ENCODE measurements around the gene HOXC12.

Gene HOXC12

DNA sequence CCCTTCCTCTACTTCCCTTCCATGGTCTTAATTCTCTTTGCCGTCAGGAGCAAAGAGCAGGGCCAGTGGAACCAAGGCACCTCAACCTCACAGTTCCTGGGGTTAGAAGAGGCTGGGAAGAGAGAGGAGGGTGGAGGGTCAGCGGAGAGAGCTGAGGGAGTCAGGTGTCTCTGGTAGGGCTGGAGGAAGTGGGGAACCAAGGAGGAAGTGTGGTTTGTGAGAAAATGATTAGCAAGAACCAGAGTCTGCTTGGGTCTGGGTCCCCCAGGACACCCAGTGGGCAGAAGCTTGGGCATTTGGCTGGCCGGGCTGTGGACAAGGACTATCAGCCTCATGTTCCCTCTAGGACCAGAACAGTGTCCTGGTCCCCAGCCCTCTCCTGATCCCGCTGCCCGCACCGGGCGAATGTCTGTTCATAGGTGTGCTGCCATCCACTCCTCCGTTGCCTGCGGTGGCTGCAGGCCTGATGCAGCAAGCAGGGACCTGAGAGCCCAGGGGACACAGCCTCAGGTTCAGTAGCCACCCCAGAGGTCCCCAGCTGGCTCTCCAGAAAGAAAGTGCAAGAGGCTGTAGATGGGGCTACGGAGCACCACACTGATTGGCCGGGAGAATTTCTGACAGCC lies 2.3 kb downstream of the HOXC12 start:
- Histone ChIP-seq H3K4me3 (no peak overlapping the region), H3K4me1 (peaks cover 9% of the 10 kb centered on the region; the same call in 1 of the 2 replicates), H3K4me2 (no peak overlapping the region), H3K36me3 (no peaks in the 10 kb centered on the region), H3K27ac (no peak overlapping the region), H3K9me3 (peaks cover 37% of the 10 kb centered on the region), H3K27me3 (peaks cover 100% of the 10 kb centered on the region), H4K20me1 (peaks cover 99% of the 10 kb centered on the region), H3K9ac (no peak overlapping the region)
- no peak for TF ChIP-seq Cebpa-rat (IDR thresholded peaks at IDR 0.05)

DNA sequence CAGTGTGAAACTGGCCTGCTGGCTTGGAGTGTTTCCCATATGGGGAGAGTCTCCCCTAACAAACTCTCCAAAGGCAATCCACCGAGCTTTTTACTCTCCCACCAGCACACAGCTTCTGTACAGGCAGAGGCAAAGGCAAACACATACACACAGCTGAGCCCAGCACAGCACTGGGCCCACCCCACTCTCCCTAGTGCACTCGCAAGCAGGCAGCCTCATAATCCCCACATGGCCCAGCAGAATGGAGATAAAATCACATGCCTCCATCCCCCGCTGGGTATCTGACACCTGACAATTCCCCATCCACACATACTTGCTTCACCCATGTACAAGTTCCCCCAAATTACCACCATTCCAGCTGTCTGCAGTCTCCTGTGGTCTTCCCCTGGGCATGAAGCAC lies 3.4 kb downstream of the HOXC12 start:
- H3K9ac ChIP-seq = no peak overlapping the region
- H3K4me3 ChIP-seq = no peak overlapping the region
- H3K27ac ChIP-seq = no peak overlapping the region
- no peaks in the 10 kb centered on the region for H3K36me3 ChIP-seq
- TF ChIP-seq Cebpa-rat (IDR thresholded peaks at IDR 0.05) = no peak
- peaks cover 100% of the 10 kb centered on the region for H3K27me3 ChIP-seq
- peaks cover 98% of the 10 kb centered on the region for H4K20me1 ChIP-seq
- no peak overlapping the region for H3K4me2 ChIP-seq
- peaks cover 37% of the 10 kb centered on the region for H3K9me3 ChIP-seq
- H3K4me1 ChIP-seq = peaks cover 9% of the 10 kb centered on the region; the same call in 1 of the 2 replicates

DNA sequence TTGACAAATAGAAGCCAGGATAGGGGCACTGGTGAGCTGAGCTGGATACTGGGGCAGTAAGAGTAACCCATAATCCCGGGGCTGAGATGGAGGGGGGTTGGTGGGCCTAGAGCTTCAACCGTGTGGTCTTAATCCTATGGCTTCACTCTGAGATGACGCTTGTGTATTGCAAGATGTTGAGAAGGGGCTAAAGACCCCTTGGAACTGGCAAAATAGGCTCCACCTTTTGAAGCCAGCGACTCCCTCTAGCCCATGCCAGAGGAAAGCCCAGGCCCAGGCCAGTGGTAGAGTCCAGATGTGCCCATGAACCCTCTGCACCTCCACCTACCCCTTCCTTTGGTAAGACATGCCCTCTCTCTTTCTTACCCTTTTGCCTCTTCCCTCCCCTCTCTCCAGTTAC lies 4.6 kb downstream of the HOXC12 start:
- Histone ChIP-seq H4K20me1 (peaks cover 98% of the 10 kb centered on the region), H3K27ac (no peak overlapping the region), H3K36me3 (no peaks in the 10 kb centered on the region), H3K9me3 (peaks cover 44% of the 10 kb centered on the region), H3K4me2 (no peak overlapping the region), H3K4me3 (no peak overlapping the region), H3K4me1 (peaks cover 9% of the 10 kb centered on the region; the same call in 1 of the 2 replicates), H3K9ac (no peak overlapping the region), H3K27me3 (peaks cover 100% of the 10 kb centered on the region)
- TF ChIP-seq Cebpa-rat (IDR thresholded peaks at IDR 0.05) = no peak

DNA sequence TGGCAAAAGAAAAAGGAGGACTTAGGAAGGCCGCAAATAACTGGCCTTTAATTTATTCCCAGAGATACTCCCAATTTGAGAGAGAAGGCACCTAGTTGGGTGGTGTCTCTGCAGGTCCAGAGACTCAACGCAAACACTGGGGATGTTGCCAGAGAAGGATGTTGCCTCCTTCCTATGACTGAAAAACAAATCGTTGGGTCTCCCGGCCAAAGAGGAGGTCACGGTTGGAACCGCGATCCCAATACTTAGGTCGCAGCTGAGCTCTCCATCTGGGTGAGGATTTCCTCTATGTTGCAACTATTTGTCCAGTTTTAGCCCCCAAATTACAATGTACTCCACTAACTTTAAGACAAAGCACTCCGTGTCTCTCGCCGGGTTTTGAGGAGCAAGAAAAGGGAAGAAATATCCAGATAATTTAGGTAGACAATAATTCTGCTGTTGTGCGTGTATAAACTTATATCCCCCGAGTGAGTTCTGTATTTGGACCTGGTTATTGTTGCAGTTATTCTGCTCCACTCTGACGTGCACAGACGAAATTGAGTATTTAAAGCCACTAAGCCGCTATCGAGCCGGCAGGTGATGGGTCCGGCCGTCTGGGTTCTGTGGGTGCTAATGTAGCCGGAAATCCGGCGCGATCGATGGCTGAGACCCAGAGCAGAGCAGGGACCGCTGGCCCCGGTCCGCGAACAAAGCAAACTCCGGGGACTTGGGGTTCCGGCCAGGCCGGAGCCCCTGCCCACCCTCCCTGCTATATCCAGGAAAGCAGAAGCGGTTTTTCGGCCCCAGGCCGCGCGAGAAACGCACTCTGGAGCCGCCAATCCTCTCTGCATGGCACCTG lies 5.7 kb downstream of the HOXC12 start:
- H3K27ac ChIP-seq = no peak overlapping the region
- no peak overlapping the region for H3K4me3 ChIP-seq
- H3K36me3 ChIP-seq = no peaks in the 10 kb centered on the region
- no peak for TF ChIP-seq Cebpa-rat (IDR thresholded peaks at IDR 0.05)
- H3K27me3 ChIP-seq = peaks cover 100% of the 10 kb centered on the region
- peaks cover 34% of the 10 kb centered on the region for H3K9me3 ChIP-seq
- no peak overlapping the region for H3K4me2 ChIP-seq
- no peak overlapping the region for H3K9ac ChIP-seq
- H3K4me1 ChIP-seq = peaks cover 9% of the 10 kb centered on the region; the same call in 1 of the 2 replicates
- peaks cover 98% of the 10 kb centered on the region for H4K20me1 ChIP-seq

DNA sequence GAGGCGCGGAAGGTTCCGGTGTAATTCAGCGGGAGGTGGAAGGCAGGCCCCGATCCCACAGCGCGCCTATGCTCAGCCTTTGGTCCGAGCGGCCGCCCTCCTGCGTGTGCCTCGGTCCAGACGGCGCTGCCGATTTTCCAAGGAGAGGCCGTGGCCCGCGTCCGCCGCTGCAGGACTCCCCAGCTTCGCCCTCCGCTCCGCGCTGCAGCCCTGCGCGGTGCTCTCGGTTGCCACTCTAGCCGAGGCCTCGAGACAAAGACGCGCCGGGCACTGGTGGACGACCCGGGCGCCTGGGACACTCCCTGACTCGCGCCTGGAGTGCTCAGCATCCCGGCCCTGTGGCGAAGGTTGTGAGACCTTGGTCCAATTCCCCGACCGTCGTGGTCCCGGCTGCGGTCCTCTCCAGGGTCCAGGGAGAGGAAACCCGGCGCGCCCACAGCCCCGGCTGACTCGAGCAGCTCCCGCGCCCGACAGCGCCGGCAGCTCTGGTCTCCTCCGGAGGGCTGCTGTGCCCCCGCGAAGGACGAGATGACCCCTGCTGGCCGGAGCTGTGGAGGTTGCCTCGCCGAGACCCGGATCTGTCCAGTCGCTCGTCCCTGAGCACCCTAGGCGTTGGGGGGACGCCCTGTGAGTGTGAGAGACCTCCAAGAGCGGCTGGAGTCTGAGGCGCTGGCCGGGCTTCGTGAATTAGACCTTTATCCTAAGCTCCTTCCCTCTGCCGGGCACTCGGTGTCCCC lies 6.5 kb downstream of the HOXC12 start:
- H3K4me2 ChIP-seq = no peak overlapping the region
- H3K9me3 ChIP-seq = peaks cover 27% of the 10 kb centered on the region
- peaks cover 98% of the 10 kb centered on the region for H4K20me1 ChIP-seq
- peaks cover 100% of the 10 kb centered on the region for H3K27me3 ChIP-seq
- H3K36me3 ChIP-seq = no peaks in the 10 kb centered on the region
- no peak overlapping the region for H3K9ac ChIP-seq
- TF ChIP-seq Cebpa-rat (IDR thresholded peaks at IDR 0.05) = no peak
- H3K27ac ChIP-seq = no peak overlapping the region
- H3K4me1 ChIP-seq = peaks cover 9% of the 10 kb centered on the region; the same call in 1 of the 2 replicates
- no peak overlapping the region for H3K4me3 ChIP-seq

DNA sequence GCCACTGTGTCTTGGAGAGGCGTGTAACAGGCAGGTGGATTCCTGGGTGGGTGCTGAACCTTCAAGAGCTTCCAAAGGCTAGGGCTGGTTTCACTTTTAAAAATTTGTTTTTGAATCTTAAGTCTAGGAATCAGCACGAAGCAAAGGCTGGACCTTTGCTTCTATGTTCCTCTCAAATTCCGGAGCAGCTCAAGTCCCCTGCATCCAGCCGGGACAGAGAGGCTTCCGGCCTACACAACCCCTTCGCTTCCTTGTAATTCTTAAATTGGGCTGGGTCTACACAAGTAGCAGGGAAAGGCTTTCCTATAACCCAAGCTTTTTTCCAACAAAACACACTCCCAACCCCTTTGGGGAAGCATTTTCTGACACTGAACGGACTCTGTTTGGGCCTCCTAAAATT lies 8.3 kb downstream of the HOXC12 start:
- Histone ChIP-seq H3K4me3 (no peak overlapping the region), H3K27me3 (peaks cover 100% of the 10 kb centered on the region), H3K9ac (no peak overlapping the region), H3K36me3 (no peaks in the 10 kb centered on the region), H3K4me1 (no peaks in the 10 kb centered on the region), H3K4me2 (no peak overlapping the region), H3K9me3 (peaks cover 27% of the 10 kb centered on the region), H3K27ac (no peak overlapping the region), H4K20me1 (peaks cover 98% of the 10 kb centered on the region)
- TF ChIP-seq Cebpa-rat (IDR thresholded peaks at IDR 0.05) = no peak

DNA sequence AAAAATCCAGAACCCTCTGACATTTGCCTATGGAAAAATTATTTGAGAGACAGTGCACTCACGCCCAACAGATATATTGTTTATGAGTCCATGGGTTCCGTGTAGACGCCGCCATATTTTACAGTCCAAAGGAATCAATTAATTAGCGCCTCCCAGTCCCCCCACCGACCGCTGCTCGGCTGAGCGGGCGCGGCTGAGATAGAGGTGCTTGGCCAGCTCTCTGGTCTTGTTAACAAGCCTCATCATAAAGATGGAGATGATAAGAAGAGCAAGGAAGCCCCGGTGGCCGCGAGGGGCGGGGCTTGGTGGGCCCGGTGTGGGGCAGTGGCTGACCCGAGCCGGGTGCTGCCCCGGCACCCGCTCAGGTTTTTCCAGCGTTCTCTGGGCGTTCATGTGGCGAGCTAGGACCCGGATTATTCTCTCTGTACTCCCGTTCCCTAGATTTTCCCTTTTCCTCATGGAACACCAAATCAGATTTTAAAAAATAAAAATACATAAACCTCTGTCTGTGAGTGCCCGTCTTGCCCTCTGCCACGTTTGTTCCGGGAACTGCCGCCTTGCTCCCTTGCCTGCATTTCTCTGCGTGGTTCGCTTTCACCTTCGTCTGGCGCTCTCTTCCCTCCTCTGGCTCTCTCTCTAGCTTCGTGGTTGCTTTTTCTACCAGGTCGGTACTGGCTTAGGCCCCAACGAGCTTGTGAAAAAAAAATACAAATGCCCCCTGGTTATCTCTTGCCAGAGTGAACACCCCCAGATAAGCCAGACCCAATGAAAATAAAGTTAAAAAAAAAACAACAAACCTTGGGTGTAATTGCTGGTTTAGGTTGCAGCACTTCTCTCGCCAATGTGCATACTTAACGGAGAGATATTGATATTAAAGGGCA lies 9.0 kb downstream of the HOXC12 start:
- H3K9ac ChIP-seq = no peak overlapping the region
- H4K20me1 ChIP-seq = peaks cover 98% of the 10 kb centered on the region
- H3K4me2 ChIP-seq = no peak overlapping the region
- peaks cover 27% of the 10 kb centered on the region for H3K9me3 ChIP-seq
- H3K27ac ChIP-seq = no peak overlapping the region
- H3K4me3 ChIP-seq = no peak overlapping the region
- H3K4me1 ChIP-seq = no peaks in the 10 kb centered on the region
- no peak for TF ChIP-seq Cebpa-rat (IDR thresholded peaks at IDR 0.05)
- H3K27me3 ChIP-seq = peaks cover 100% of the 10 kb centered on the region
- H3K36me3 ChIP-seq = no peaks in the 10 kb centered on the region

DNA sequence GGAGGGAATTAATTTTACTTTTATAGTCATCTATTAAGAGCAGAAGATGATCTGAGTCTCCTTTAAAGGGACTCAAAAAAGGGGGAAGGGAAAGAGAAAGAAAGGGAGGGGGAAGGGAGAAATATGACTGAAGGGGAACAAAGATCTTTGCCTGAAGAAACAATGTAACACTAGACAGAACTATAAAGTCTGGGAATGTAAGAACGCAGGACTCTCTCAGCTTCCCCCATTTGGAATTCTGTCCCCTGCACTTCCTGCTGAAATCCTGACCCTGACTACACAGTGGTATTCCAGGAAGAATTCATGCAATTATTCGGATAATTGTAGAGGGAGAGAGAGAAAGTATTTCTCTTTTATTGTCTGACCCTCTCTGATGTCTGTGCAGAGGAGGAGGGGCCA lies 9.6 kb downstream of the HOXC12 start:
- peaks cover 98% of the 10 kb centered on the region for H4K20me1 ChIP-seq
- no peak overlapping the region for H3K4me3 ChIP-seq
- H3K27ac ChIP-seq = no peak overlapping the region
- TF ChIP-seq Cebpa-rat (IDR thresholded peaks at IDR 0.05) = no peak
- peaks cover 27% of the 10 kb centered on the region for H3K9me3 ChIP-seq
- no peak overlapping the region for H3K9ac ChIP-seq
- no peaks in the 10 kb centered on the region for H3K4me1 ChIP-seq
- H3K4me2 ChIP-seq = no peak overlapping the region
- no peaks in the 10 kb centered on the region for H3K36me3 ChIP-seq
- H3K27me3 ChIP-seq = peaks cover 100% of the 10 kb centered on the region
